Activated CD8-positive, alpha-beta T cell treated with anti-CD3 and anti-CD28 coated beads for 36 hours (primary cell): ENCODE measurements around the gene CACNA2D2. TPM values are rescaled to one million over a fixed set of nuclear protein-coding genes. Genes with fewer than 3 reads are reported as not detected.
A peak's percentile ranks its signal among the peaks of the same experiment; 100 is the strongest.

Experiments used
- ATAC-seq: fragments of 200-7000 bp; cut with Tn5 transposase; one replicate; pipeline ENCODE4 v1.10.0; 2021; ENCODE audit warnings: mild to moderate bottlenecking, moderate library complexity
- CTCF ChIA-PET: fragments of 350-600 bp; sonication (Branson Sonifier 250); formaldehyde crosslinking; loops from one replicate; lab custom pipeline; 2021; ENCODE audit warnings: antibody characterized with exemption; lab: Charles Lee
- POLR2A ChIA-PET: fragments of 350-600 bp; sonication (Branson Sonifier 250); formaldehyde crosslinking; loops from one replicate; lab custom pipeline; 2021; ENCODE audit warnings: antibody characterized with exemption; lab: Charles Lee
- DNase-seq: peaks from one replicate; pipeline ENCODE4 v3.0.0-alpha.2; 2020
- H3K27ac Mint-ChIP-seq: one replicate; pipeline ENCODE4 v1.8.0; 2021; ENCODE audit warnings: mild to moderate bottlenecking, mixed read lengths
- H3K27me3 Mint-ChIP-seq: one replicate; pipeline ENCODE4 v1.8.0; 2021; ENCODE audit warnings: mixed read lengths
- H3K36me3 Mint-ChIP-seq: one replicate; pipeline ENCODE4 v1.8.0; 2021; ENCODE audit warnings: low read depth, mixed read lengths
- H3K4me1 Mint-ChIP-seq: one replicate; pipeline ENCODE4 v1.8.0; 2021; ENCODE audit warnings: low read depth, mixed read lengths
- H3K4me3 Mint-ChIP-seq: one replicate; pipeline ENCODE4 v1.8.0; 2021; ENCODE audit warnings: mild to moderate bottlenecking, moderate library complexity, mixed read lengths
- H3K9me3 Mint-ChIP-seq: one replicate; pipeline ENCODE4 v1.8.0; 2021; ENCODE audit warnings: mixed read lengths
- intact Hi-C: fragments of 100-400 bp; cut with micrococcal nuclease; formaldehyde crosslinking; loops from one replicate; pipeline ENCODE4 v1.10.0; 2022
- total RNA-seq, 2 experiments: library from RNA; stranded (reverse); gene quantifications; one replicate each; pipeline ENCODE4 v1.2.3, GENCODE V29; 2021
- TF ChIP-seq, protein P1 (sequence below): fragments of 200-600 bp; IDR thresholded peaks from one replicate; pipeline ENCODE4 v1.8.0; 2022; ENCODE audit warnings: antibody characterized with exemption, mild to moderate bottlenecking

The CACNA2D2 gene
- total RNA-seq, 2 experiments from 2014 or later = 1.6 to 2.1 TPM

GRCh38 chr3:50430191-50430590 is 73.2 kb downstream of the CACNA2D2 start:
- no peak for DNase-seq
- Mint-ChIP-seq H3K27me3 (no peaks in the 10 kb centered on the region), H3K27ac (no peak overlapping the region), H3K4me3 (no peak overlapping the region), H3K36me3 (no peaks in the 10 kb centered on the region), H3K9me3 (no peaks in the 10 kb centered on the region), H3K4me1 (no peaks in the 10 kb centered on the region)
- intact Hi-C loops = no loop called here
- ATAC-seq = no peak
- TF ChIP-seq, protein P1, sequence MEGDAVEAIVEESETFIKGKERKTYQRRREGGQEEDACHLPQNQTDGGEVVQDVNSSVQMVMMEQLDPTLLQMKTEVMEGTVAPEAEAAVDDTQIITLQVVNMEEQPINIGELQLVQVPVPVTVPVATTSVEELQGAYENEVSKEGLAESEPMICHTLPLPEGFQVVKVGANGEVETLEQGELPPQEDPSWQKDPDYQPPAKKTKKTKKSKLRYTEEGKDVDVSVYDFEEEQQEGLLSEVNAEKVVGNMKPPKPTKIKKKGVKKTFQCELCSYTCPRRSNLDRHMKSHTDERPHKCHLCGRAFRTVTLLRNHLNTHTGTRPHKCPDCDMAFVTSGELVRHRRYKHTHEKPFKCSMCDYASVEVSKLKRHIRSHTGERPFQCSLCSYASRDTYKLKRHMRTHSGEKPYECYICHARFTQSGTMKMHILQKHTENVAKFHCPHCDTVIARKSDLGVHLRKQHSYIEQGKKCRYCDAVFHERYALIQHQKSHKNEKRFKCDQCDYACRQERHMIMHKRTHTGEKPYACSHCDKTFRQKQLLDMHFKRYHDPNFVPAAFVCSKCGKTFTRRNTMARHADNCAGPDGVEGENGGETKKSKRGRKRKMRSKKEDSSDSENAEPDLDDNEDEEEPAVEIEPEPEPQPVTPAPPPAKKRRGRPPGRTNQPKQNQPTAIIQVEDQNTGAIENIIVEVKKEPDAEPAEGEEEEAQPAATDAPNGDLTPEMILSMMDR = no peak
- POLR2A ChIA-PET = no interaction called here
- CTCF ChIA-PET = interaction anchor here (0.9 to 2.1 kb wide), 2 partner anchors 88 to 113 kb away, joined by 3 to 10 read pairs; no protein-coding TSS in a partner anchor

DNA sequence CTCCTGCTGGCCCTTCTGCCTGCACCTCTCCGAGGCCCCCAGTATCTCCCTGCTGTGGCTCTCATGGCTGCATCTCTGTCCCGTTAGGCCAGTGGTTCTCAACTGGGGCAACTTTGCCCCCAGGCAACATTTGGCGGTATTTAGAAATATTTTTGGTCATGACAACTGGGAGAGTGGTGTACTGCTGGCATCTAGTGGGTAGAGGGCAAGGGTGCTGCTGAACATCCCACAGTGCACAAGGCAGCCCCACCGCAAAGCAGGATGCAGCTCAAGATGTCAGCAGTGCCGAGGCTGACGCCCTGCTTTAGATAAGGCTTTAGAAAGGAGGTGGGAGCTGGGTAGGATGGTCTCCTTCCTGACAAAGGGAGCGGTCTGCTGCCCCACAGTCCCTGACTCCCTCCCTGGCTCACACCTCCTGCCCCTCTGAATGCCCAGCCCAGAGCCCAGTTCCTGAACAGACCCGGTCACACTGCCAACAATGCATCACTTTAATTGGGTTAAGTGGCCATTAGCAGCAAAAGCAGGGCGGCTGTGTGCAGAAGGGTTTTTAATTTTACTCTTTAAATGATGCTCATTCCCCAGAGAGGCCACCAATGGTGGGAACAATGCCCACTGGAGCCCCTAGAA is 75.3 kb downstream of the CACNA2D2 start:
- TF ChIP-seq, protein P1 = no peak
- DNase-seq (peak; percentile 19), ATAC-seq (peak; percentile 68)
- intact Hi-C loops = no loop called here
- Mint-ChIP-seq H3K27ac (no peak overlapping the region), H3K4me3 (no peak overlapping the region), H3K9me3 (no peaks in the 10 kb centered on the region), H3K4me1 (no peaks in the 10 kb centered on the region), H3K36me3 (no peaks in the 10 kb centered on the region), H3K27me3 (no peaks in the 10 kb centered on the region)
- POLR2A ChIA-PET = no interaction called here
- CTCF ChIA-PET = interaction anchor here (0.6 kb wide), 1 partner anchor 114 kb away, joined by 3 read pairs; no protein-coding TSS in a partner anchor

GRCh38 chr3:50427217-50427616 is 76.2 kb downstream of the CACNA2D2 start:
- intact Hi-C loops = no loop called here
- Mint-ChIP-seq H3K9me3 (no peaks in the 10 kb centered on the region), H3K36me3 (no peaks in the 10 kb centered on the region), H3K4me1 (no peaks in the 10 kb centered on the region), H3K27me3 (no peaks in the 10 kb centered on the region), H3K27ac (no peak overlapping the region), H3K4me3 (no peak overlapping the region)
- TF ChIP-seq, protein P1 = no peak
- no peak for ATAC-seq
- ChIA-PET POLR2A (interaction anchor here (0.5 to 0.6 kb wide), 2 partner anchors 16 to 1086 kb away, joined by 3 to 4 read pairs; no protein-coding TSS in a partner anchor), CTCF (no interaction called here)
- no peak for DNase-seq

- H3K36me3 Mint-ChIP-seq = no peaks in the 10 kb centered on the region
- no peak for ATAC-seq
- no peaks in the 10 kb centered on the region for H3K9me3 Mint-ChIP-seq
- no peak overlapping the region for H3K27ac Mint-ChIP-seq
- DNase-seq = no peak
- no peak overlapping the region for H3K4me3 Mint-ChIP-seq
- TF ChIP-seq, protein P1 = no peak
- no peaks in the 10 kb centered on the region for H3K27me3 Mint-ChIP-seq
- POLR2A ChIA-PET = interaction anchor here (0.6 kb wide), 1 partner anchor 73 kb away, joined by 3 read pairs; no protein-coding TSS in a partner anchor
- CTCF ChIA-PET = no interaction called here
- intact Hi-C loops = no loop called here
- no peaks in the 10 kb centered on the region for H3K4me1 Mint-ChIP-seq
Observed at GRCh38 chr3:50425911-50426310, 77.5 kb downstream of the CACNA2D2 start.

DNA sequence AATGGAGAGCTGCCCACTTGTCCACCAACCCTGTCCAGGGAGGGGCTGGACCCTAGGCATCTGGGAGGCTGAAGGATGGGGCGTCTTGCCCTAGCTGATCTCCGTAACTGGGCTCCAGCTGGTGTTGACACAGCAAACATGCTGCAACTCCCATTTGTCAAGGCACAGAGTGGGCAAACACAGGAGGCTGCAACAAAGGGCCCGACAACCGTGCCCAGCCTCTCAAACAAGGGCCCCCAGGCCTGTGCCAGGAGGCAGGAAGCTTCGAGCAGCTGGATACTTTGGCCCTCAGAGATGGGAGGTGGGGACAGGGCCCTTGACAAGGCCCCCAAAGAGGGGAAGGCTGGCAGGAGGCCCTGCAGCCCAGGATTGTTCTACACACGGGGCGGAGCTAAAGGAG is 79.9 kb downstream of the CACNA2D2 start:
- H3K36me3 Mint-ChIP-seq = no peaks in the 10 kb centered on the region
- ChIA-PET POLR2A (no interaction called here), CTCF (interaction anchor here (1.2 kb wide), 1 partner anchor 126 kb away, joined by 3 read pairs; no protein-coding TSS in a partner anchor)
- TF ChIP-seq, protein P1 = no peak
- DNase-seq = no peak
- no peaks in the 10 kb centered on the region for H3K4me1 Mint-ChIP-seq
- intact Hi-C loops = no loop called here
- no peak for ATAC-seq
- no peak overlapping the region for H3K4me3 Mint-ChIP-seq
- no peaks in the 10 kb centered on the region for H3K27me3 Mint-ChIP-seq
- no peak overlapping the region for H3K27ac Mint-ChIP-seq
- no peaks in the 10 kb centered on the region for H3K9me3 Mint-ChIP-seq
